Right kidney (tissue), 1 donor: ENCODE data around the gene RREB1.
A peak's percentile ranks its signal among the peaks of the same experiment; 100 is the strongest.
"Not testable (repeated sequence)": the region's sequence is repeated elsewhere in the genome, so short reads cannot be mapped to it uniquely, and the experiment has no call there.

ENCODE experiments used
- DNase-seq: peaks from one replicate; pipeline ENCODE4 v3.0.0-alpha.2; 2016

RREB1 gene

DNA sequence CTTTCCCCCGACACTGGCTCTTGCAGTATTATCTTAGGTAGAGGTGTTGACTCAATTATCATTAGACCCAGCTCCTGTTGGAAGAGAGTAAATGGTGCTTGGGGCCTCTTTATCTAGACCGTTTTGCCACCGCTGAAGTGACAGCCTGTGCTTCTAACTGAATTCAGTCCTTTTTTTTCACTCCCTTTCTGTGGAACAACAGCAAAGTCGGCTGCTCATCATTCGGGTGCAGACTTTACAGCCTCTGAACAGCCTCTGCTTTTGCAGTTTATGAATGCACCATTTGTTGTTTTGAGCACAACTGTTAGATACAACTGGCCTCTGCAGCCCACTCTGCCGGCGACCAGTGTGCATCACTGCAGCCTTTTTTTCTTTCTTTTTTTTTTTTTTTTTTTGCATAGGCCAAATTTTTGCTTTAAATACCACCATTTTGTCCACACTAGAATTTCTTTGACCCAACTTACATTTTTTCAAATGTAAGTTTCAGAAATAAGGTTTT is 35.8 kb downstream of the RREB1 start:
- no peak for DNase-seq

DNA sequence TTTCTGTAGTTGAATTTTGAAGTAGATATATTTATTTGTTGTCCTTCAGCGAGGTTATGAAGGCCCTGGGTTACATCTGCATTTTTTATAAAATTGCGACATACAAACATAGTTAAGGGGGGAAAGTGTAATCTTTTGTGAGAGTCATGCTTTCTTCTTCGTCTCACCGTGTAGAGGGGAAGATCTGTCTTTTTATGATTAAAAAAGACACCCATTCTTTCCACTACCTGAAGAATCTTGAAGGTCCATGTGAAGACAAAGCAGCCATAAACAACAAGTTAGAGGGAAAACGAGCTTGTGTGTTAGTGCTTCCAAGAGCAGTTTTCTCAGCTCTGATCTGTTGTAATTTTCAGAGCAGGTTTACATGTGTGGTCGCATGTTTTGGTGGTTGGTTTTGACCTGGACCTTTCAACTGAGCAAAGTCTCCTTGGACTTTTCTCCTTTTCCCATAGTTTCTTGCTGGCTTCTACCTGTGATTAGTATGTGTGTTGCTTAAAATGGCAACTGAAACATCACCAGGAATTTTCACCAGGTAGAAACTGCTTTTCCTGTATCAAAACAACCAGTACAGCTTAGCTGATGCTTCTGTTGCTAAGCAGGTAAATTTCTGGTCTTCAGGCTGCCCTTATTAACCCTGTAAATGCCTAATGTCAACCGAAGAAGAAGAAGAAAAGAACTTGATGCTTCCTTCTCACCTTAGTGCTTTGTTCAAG is 37.3 kb downstream of the RREB1 start:
- DNase-seq = no peak

DNA sequence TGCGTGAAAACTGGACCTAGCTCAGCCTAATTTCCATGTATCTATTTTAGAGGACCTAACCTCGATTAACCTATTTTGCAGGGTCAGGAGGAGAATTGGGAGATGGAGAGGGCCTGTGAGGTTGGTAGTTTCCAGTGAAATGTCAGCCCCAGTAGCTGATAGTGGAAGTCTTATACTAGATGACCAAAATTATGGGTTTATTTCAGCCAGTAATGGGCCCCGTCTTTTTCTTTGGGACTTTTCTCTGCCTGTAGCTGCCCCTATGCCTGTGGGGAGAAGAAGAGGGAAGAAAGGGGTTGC is 37.8 kb downstream of the RREB1 start:
- DNase-seq = no peak

DNA sequence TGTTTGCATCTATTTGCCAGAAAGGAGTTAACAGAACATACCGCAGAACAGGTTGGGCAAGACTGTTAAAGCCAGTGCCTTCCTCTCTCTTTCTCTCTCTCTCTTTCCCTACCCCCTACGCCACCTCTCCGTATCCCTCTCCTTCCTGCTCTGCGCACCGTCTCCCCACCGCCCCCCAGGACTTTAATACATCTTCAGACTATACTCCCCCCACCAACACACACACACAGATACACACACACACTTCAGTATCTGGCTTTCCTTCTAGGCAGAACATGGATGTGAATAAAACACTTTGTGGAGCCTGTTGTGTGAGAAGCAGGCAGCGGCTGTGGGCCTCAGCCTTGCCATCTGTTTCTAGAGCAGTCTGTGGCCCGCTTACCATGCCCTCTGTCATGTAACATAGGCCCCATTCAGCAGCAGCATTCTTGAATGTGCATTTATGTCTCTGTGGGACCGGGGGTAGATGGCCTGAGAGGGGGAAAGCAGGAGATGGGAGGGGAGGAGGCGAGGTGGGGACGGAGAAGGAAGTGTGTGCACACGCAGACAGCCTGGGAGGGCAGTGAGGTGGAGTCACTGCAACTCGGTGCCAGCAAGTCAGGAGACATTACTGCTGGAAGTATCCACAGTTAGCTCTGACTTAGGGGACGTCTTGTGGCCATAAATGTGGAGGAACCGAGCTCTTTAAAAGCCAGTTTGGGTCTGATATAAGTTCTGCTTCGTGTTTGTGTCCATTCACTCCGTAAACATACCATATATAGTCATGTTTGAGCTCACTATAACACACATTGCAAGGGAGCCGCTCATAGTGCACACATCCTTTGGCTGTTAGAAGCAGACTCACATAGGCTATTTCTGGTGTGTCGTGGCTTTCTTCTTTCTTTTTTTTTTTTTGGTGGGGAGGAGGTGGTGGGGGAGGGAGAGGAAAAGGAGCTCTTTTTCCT is 38.4 kb downstream of the RREB1 start:
- peak; percentile 63 for DNase-seq

DNA sequence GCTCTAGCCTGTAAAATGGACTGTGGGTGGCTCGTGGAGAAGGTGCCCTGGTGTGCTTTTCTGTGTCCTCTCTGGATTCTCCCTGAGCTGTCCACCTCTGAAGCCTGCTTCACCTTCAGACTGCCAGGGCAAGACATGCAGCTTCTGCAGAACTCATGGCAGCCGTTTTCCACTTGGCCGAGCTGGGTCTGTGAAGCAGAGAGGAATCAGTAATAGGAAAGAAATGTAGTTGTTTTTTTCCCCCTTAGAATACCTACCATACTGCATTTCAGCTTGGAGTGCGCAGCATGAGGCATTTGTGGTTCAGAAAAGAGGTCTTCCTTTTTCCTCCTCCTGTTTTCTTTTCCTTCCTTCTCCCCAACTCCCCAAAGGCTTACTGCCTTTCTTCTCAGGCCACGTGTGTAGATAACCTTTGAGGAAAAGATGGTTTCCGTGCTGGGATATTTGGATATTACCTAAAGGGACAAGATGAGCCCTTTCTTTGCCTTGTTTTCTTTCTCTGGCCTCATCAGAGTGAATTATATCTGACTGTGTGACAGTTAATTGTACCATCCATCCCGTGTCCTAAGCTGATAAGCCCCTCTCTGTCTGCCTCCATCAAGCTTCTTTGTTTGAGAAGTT is 39.4 kb downstream of the RREB1 start:
- DNase-seq = no peak

DNA sequence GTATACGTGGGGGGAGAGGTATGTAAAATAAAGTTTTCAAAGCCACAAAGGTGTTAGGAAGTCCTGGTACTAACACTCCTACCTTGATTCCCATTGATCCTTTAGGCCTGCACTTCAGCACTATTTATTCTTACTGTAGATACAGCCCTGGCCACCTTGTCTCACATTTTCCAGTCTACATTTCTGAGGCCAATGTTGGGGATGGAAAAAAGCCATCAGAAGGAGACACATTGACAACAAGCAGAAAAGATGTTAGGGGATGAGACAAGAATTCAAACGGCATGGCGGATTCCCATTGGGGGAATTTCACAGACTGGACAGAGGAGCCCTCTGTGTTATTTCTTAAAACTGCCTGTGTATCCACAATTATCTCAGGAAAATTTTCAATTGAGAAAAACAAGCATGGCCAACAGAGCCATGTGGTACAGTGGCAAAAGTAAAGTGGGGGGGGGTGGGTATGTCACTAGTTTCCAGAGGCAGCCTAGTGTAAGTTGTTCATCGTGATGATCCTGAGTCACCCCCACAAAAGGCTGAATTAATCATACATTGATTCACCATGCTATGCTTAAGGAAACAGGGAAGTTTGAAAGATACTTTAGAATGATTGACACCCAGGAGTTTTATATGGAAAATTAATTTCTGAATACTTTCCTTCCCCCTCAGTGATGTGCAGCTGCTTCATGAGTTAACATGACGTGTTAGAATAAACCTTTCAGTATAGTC is 40.5 kb downstream of the RREB1 start:
- DNase-seq = no peak

DNA sequence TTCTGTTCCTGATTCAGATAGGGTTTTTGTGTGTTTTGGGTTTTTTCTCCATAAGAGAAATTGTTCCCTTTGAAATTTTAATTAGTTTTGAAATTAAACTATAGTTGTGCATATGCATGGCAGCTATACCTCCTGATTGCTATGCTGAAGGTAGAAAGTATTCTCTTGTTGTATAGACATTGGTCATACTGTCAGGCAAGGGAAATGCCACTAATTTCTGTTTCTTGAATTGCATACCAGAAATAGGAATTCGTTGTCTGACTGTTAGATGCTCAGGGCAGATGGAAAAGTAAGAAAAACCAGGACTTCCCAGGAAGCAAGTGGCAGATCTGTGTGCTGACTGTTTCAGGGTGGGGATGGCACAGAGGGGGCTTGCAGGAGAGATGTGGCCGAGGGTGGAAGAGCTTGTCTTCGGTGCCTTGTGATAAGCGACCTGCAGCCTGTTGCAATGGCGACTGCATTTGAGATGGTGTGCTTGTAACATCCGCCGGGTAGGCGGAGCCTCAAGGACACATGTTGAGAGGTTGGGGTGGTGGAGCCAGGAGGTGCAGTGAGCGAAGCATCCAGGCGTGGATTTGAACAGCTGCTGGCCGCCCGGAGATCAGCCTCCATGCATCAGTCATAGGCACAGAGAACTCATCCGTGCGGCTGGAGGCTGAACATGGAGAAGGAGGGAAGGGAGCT is 42.8 kb downstream of the RREB1 start:
- DNase-seq = no peak

DNA sequence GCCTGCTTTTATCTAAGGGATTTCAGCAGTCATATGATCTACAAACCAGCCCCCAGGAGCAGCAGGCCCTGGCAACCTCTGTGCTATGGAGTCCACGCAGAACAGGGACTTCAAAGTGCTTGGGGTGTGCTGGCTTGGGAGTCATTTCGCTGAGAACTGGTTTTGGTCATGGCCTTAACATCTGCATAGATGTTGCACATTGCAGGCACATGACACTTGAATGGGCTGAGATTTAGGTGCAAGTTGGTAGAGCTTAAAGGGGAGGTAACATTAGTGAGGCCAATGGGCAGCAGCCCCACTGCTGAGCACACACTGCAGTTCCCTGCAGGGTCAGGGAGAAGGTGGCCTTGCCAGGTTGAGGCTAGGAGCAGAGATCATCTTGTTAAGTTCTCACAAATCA is 43.6 kb downstream of the RREB1 start:
- DNase-seq = no peak

DNA sequence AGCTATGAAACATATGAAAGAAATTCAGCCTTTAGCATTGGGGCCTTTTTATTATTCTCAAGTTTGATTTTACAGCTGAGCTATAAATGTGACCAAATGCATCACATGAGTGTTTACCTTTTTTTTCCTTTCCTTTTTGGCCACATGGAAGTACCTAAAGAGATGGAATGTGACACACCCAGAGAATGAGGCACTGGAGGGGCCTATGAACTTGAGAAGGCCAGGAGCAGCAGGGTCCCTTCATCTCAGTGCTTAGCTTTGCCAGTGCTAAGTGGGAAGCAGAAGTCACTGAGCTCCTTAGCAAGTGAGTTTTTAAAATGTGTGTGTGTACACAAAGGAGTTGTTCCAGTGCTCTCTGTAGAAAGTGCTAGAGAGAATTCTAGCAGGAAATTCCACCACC is 44.7 kb downstream of the RREB1 start:
- DNase-seq = no peak

DNA sequence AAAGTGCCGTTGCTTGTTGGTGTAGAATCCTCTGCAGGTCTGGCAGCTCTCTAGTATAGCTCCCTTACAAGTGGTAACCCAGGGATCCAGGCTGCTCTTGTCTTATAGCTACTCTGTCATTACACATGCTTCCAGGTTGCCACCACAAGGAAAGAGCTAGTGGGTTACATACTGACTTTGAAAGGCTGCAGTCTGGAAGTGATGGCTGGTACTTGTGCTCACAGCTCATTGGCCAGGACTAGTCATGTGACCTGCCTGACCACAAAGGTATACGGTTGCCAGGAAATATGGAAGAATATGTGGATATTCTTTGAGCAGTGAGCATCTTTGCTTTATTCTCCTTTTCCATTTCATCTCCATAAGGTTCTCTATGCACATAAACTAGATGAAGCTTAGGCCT is 46.0 kb downstream of the RREB1 start:
- no peak for DNase-seq

DNA sequence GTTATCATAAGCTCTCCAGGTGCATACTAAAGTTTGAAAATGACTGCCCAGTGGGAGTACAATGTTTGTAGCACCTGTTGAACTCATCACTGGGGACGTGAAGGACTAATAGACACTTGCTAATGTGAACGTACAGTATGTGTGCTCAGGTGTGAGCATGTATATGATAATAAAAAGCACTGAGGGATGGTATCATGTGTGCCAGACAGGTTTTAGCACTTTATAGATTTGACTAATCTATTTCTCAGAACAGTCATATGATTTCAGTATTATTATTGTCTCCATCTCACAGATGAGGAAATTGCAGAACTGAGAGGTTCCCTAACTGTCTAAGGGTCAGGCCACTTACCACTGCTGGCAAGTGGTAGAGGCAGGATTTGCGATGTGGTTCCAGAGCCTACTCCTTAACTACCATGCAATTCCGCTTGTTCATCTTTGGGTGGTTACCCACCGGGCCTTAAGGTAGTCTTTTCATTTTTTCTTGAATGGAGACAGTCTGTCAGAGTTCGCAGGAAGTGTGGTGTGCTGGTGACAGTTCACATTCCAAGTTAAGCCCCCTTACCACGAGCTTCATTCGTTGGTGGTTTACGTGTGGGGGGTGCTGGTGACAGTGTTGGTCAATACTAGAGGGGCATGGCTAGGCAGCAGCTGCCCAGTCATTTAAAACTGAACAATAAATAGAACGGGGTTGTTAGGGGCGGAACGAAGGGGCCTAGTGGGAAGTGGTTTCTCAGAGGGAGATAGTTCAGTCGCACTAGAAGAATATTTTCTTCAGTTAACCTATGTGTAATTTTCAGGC is 46.8 kb downstream of the RREB1 start:
- DNase-seq = no peak

DNA sequence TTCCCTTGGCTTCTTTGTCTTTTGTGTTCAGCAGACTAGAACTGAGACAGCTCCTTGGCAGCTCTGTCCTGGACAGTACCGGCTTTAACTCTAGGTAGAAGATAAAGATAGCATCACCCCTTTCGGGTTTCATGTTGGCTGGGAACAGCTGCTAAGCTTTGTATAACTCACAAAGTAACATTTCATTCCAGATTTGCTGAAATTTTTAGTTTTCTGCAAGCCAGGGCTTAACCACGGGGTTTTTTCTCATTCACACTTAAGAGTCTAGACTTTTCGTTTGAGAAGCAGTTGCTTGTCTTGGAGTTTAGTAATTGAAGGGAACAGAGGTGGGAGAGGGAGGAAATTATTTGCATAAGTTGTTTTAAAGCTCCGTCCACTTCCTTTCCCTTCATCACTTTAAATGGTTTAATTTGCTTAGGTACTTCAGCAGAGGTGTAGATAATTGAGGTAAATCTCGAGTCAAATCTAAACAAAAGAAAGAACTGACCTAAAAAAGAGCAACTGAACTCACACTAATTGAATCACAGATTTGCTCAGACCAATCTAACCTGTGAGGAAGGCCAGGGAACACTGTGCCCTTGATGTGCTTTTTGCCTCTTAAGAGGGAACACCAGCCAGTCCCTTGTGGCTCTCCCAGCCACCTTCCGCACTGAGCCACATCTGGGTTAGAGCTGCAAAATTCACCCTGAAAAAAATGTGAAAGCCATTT is 48.3 kb downstream of the RREB1 start:
- no peak for DNase-seq

DNA sequence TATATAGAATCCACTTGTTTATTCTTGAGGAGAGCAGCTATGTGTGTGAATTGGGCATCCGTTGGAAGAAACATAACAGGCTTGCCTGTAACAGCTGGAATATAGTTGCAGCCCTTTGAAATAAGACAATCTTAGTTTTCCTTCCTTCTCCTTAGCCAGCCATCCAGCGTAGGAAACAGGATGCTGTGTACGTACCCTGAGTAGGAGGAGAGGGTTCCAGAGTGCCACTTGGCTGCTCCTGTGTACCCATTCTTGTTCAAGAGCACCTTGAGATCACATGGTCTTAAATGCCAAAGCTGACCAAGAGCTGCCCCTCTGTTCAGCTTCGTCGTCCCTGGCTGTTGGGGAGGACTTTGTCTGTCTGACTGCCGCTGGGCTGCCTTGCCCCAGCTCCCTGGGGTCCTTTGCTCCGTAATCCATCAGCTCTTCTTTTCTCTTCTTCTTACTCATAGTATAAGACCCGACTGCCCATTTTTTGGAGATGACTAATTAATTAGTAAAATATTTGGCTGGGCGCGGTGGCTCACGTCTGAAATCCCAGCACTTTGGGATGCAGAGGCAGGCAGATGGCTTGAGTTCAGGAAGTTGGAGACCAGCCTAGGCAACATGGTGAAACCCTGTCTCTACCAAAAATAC is 49.0 kb downstream of the RREB1 start:
- DNase-seq = no peak

DNA sequence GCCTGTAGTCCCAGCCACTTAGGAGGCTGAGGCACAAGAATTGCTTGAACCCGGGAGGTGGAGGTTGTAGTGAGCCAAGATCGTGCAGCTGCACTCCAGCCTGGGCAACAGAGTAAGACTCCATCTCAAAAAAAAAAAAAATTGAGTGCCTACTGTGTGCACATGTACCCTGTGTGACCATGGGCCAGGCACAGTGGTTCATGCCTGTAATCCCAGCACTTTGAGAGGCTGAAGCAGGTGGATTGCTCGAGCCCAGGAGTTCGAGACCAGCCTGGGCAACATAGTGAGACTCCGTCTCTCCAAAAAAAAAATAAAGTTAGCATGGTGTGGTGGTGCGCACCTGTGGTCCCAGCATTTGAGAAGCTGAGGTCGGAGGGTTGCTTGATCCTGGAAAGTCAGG is 49.5 kb downstream of the RREB1 start:
- DNase-seq = not testable (repeated sequence)

DNA sequence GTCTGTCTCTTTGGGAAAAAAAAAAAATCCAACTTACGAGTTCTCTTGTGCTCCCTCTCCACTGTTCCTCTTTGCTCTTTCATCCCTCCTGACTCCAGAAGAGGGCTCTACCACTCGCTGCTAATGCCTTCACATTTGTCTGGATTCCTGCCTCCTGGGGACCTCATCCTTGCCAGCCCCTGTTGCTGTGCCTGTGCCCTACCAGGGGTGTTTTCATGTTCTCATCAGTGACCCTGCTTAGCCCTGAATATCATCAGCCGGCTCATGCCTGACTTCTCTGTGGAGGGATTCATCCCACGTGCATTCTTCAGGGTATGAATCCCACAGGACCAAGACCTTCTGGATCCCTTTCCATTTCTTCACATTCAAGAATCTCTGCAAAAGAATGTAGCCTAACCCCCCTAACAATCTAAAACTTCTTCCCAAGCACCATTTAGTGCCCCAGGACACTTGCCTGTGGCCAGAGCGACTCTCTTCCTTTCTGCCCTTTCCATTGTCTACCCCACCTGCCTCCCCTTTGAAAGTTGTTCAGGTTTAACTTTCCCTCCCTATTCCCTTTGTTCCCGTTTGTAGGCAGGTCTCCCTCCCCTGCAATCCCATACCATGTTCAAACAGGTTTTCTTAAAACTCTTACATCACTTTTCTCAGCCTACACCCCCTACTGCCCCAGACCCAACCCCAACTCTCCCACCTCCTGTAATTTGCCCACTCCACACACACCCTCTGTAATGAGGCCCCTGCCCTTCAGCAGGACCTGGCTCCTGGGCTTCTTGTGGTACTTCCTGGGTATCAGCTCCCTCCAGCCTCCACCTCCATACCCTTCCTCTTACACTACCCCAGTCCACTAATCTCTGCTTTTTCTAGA is 50.2 kb downstream of the RREB1 start:
- DNase-seq = no peak

DNA sequence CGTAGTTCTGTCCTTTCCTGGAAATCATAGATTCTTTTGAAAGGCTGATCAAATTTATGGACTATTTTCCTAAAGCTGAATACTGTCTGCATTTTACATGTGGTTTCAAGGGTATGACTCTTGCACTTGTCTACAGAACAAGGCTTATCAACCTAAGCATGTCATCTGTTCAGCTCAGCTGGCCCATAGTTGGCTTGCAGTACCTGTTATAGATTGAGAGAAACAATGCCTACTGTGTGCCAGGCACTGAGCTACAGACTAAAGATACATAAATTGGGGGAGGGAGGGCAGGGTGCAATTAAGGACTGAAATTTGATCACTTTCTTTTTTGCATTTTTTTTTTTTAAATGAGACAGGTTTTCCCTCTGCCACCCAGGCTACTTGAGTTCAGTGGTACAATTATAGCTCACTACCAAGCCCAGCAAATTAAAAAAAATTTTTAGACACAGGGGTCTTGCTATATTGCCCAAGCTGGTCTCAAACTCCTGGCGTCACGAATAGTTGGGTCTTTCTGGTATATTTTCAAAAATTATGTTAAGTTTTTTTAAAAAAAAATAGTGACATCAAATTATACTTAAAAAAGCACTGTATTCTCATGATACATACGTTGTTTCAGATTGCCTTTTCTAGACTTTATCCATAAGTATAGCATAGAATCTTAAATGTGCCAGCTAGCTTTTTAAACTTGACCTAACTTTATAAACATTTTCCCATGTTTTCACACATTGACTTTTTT is 52.2 kb downstream of the RREB1 start:
- no peak for DNase-seq

DNA sequence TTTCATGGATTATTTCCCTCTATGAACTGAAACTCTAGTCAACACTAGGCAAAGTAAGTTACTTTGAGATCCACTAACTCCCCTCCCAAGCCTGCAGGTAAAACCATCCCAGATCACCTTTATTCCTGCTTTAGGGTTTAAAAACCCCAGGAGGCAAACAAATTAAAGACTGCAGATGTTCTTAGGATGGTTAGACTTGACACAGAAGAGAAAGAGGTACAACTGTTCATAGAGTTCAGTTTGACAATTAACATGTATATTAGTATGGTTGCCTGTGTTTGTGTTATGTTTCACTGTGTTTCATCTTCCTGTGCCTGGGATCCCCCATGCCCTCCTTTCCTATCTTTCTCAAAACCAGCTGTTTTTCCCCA is 53.5 kb downstream of the RREB1 start:
- no peak for DNase-seq

DNA sequence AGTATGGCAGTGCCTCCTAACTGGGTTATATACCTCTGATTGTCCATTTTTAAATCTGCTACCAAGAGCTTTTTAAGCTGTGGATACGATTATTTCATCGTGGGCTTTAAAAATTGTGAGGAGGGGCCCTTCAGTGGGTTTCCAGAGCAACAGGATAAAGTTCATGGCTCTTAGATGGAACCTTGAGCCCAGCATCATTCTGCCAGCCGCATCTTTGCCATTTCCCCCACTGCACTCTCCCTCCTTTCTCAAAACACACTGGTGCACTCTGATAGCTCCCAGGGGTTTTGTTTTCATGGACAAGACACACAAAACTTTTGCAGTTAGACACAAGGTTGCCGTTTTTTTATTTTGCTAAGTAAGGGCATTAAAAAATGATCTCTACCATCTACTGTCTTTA is 54.1 kb downstream of the RREB1 start:
- DNase-seq = no peak
